Posterior vena cava (tissue), 2 donors: ENCODE data around the gene AP1M1. TPM values are rescaled to one million over a fixed set of nuclear protein-coding genes. Genes with fewer than 3 reads are reported as not detected.

ENCODE experiments used
- DNase-seq: peaks from one replicate; pipeline ENCODE4 v3.0.0-alpha.2; 2020; ENCODE audit warnings: low spot score
- intact Hi-C, 2 donors: fragments of 100-400 bp; cut with DNase I; formaldehyde crosslinking; loops; one replicate each; pipeline versions ENCODE4 v1.14.1 to v1.14.2; 2022 to 2023
- total RNA-seq, 2 donors: library from RNA; stranded (reverse); fragmentation: NEBNext Ultra II Directional; extraction: Animal tissue kit (Norgen Biotek cat#: 25700); gene quantifications; one replicate each; pipeline ENCODE4 v1.2.1, GENCODE V29; 2021
- donor health status: DM: yes; HTN: yes; CAD: no.
- donor health status: DM: yes; HTN: yes; CAD: no.

Gene AP1M1
- total RNA-seq, 2 donors from 2014 or later, result 59.4 to 66.4 TPM

GRCh38 chr19:16180611-16181010 is 17.1 kb upstream of the AP1M1 start:
- no peak for DNase-seq
- intact Hi-C loops, result loop anchor here (5.0 to 10.0 kb wide), 5 partner anchors 66 to 556 kb away; partner anchors contain the start of gene RAB8A (in 1 of the 2)

GRCh38 chr19:16184665-16185122 is 13.0 kb upstream of the AP1M1 start:
- DNase-seq, result no peak
- intact Hi-C loops, result loop anchor here (5.0 to 10.0 kb wide), 5 partner anchors 70 to 560 kb away; partner anchors contain the start of gene RAB8A (in 1 of the 2)

- DNase-seq, result peak; percentile 100
- intact Hi-C loops, result loop anchor here (10.0 kb wide), 2 partner anchors 70 to 560 kb away; partner anchors contain the start of gene RAB8A (in 1 of the 2)
Measured at GRCh38 chr19:16185123-16185767, 12.5 kb upstream of the AP1M1 start, which contains the start of gene FAM32A. TSS of gene FAM32A (plus strand) at chr19:16185410. CDS start at chr19:16185443, 33 bp downstream.

- intact Hi-C loops, result loop anchor here (10.0 kb wide), 2 partner anchors 71 to 561 kb away; partner anchors contain the start of gene RAB8A (in 1 of the 2)
Measured at GRCh38 chr19:16185768-16186123, 12.0 kb upstream of the AP1M1 start.

GRCh38 chr19:16188521-16188920 is 9.2 kb upstream of the AP1M1 start:
- intact Hi-C loops, result loop anchor here (10.0 kb wide), 2 partner anchors 74 to 564 kb away; partner anchors contain the start of gene RAB8A (in 1 of the 2)
- DNase-seq, result peak; percentile 29

More at GRCh38 chr19:16185768-16186123, 12.0 kb upstream of the AP1M1 start:
- DNase-seq, result no peak

- peak; percentile 38 for DNase-seq
- intact Hi-C loops, result no loop called here
Measured at GRCh38 chr19:16190198-16190597, 7.5 kb upstream of the AP1M1 start.

GRCh38 chr19:16190736-16191135 is 7.0 kb upstream of the AP1M1 start:
- intact Hi-C loops, result no loop called here
- peak; percentile 35 for DNase-seq

- intact Hi-C loops, result no loop called here
- peak; percentile 68 for DNase-seq
Measured at GRCh38 chr19:16191216-16191908, 6.3 kb upstream of the AP1M1 start.

GRCh38 chr19:16193466-16193865 is 4.2 kb upstream of the AP1M1 start:
- DNase-seq, result peak; percentile 28
- intact Hi-C loops, result no loop called here

GRCh38 chr19:16197188-16197621 is 506 bp upstream of the AP1M1 start:
- intact Hi-C loops, result no loop called here
- DNase-seq, result no peak

- intact Hi-C loops, result no loop called here
Measured at GRCh38 chr19:16198370-16198651, 600 bp downstream of the AP1M1 start.

GRCh38 chr19:16199275-16199932 is 1.7 kb downstream of the AP1M1 start:
- DNase-seq, result no peak
- intact Hi-C loops, result no loop called here

More at GRCh38 chr19:16198370-16198651, 600 bp downstream of the AP1M1 start:
- no peak for DNase-seq

GRCh38 chr19:16200038-16201010 is 2.6 kb downstream of the AP1M1 start:
- intact Hi-C loops, result no loop called here
- DNase-seq, result no peak

GRCh38 chr19:16201011-16201391 is 3.3 kb downstream of the AP1M1 start:
- no peak for DNase-seq
- intact Hi-C loops, result no loop called here

GRCh38 chr19:16202320-16203255 is 4.9 kb downstream of the AP1M1 start:
- DNase-seq, result no peak

GRCh38 chr19:16203256-16204004 is 5.7 kb downstream of the AP1M1 start:
- DNase-seq, result no peak
- intact Hi-C loops, result no loop called here

More at GRCh38 chr19:16202320-16203255, 4.9 kb downstream of the AP1M1 start:
- intact Hi-C loops, result no loop called here

- intact Hi-C loops, result no loop called here
Measured at GRCh38 chr19:16204005-16204294, 6.2 kb downstream of the AP1M1 start.

More at GRCh38 chr19:16204005-16204294, 6.2 kb downstream of the AP1M1 start:
- DNase-seq, result no peak
